ENCODE measurements around the gene NKTR.
A peak's percentile ranks its signal among the peaks of the same experiment; 100 is the strongest.

Gene NKTR

DNA sequence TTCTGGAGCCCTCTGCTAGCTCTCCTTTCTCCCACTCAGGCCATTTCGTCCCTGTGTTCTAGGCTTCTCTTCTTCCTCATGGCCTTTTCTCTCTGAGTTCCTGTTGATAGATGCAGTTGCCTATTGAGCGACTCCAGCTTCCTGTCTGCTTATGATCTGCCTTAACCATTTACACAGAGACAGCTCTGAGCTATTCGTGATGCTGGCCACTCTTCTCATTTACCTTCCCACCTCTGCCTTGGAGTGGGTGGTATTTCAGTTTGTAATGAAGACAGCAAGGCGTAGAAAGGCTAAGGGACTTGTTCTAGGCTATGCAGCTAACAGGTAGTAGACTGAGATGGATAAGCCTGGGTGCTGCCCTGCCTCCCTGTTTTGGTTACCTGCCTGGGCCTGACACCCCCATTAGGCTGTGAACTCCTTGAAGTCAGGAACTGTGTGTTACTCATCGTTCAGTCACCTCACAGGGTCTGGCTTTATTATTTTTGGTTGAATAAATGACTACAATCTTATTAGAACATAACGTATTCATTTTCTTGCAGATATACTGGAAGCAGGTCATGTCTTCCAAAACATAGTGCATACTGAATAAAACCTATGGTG is 40.4 kb downstream of the NKTR start:
- FAIRE-seq (no peak), DNase-seq (ENCODE audit: extremely low spot score, insufficient read length, low read depth) (no peak)

DNA sequence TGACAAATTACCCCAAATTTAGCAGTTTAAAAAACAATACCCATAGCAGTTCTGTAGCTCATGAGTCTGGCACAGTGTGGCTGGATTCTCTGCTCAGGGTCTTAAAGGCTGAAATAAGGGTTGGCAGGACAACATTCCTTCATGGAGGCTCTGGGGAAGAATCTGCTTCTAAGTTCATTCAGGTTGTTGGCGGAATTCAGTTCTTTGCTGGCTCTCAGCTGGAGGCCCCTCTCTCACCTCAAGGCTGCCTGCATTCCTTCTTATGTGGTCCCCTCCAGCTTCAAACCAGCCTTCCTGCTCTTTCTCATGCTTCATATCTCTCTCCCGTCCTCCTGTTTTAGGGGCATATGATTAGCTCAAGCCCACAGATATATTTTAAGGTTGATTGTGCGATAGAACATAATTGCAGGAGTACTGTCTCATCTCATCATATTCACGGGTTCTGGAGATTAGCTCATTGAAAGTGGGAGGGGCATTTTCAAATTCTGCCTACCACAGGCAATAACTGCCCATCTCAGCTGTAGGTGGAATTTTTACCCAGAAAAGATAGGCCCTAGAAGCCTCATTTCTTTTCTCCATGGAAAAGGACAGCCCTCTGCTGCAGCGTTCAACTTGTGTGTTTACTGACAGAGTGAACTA is 47.5 kb downstream of the NKTR start:
- FAIRE-seq (no peak), DNase-seq (ENCODE audit: extremely low spot score, insufficient read length, low read depth) (no peak)

DNA sequence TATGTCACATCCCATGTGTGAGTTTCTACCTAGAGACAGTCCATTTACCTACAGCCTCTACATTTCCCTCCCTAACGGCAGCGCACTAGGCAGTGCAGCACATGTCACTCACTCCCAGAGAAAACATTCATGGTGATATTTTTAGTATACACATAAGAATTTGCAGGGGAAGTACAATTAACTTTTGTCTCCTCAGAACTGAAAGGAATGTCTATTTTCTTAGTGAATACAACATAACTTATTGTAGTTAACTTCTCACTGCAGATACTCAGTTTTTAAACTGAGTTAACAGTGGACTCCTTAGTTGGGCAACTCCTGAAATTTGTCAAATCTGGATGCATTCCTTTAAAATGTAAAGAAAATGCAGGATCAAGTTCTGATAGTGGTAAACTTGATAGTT is 48.5 kb downstream of the NKTR start:
- DNase-seq (ENCODE audit: extremely low spot score, insufficient read length, low read depth) (no peak), FAIRE-seq (no peak)

DNA sequence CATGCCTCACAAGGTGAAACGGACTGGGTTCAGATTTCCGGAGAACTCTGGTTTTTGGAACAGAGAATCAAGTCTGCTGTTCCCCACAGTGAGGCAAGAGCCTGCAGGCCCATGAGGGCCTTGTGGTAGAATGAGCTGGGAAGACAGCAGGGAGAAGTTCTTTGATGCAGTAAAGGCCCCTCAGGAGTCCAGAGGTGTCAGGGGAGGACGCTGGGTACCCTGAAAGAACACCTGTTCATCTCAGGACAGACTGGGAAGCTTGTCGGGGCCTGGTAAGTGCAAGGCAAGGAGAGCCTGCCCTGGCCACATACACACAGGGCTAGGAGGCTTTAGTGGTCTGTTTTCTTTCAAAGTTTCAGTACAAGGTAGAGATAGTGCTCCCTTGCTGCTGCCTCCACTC is 49.3 kb downstream of the NKTR start:
- DNase-seq (ENCODE audit: extremely low spot score, insufficient read length, low read depth) (no peak), FAIRE-seq (no peak)

DNA sequence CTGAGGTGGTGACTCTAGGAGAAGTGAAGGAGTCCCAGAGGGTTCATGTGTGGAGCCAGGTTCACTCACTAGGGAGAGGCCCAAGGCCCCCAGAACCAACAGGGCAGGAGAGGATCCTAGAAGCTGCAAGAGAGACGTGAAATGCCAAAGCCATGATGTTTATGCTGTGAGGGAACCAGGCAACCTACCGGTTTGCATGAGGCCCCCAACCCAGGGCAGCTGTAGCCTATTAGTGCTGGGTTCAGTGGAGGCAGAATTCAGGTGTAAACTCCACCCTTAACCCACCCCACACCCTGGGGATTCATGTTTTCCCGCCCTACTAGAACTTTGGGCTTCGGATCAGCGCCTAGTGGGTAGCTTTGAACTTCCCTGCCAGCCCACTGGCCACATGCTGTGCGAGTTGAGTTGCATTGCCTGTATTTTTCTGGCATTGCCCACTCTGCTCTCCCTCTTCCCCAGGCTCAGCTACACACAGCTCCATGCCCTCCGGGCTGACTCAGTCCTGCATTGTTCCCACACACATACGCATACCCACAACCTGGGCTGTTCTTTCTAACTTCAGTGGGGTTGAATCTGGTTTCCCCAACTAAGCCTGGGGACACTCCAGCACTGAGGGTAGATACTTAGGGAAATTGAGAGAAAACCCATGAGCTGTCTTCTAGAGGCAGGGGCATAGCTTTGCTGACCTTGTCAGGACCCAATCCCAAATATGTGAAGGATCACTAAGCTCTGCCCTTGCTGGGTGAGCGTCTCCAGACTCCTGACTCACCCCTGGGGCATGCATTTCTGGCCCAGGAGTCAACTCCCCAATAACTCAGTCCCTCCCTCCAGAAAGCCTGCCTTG is 51.0 kb downstream of the NKTR start:
- DNase-seq (ENCODE audit: extremely low spot score, insufficient read length, low read depth) (no peak), FAIRE-seq (no peak)

DNA sequence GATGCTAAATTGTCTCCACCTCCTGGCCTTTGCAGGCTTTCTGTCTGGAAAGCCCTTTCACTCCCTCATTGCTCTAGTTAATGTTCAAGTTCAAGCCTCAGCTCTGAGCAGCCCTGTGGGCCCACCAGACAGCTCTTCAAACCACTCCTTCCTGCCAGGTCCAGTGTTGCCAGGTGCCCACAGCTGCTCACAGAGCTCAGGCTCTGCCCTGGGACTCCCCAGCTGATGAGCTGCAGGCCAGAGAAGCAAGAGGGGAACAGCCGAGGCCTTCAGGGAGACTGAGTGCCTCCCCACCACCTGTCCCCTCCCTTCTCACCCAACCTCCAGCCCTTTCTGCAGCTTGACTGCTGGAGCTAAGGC is 51.7 kb downstream of the NKTR start:
- no peak for FAIRE-seq

DNA sequence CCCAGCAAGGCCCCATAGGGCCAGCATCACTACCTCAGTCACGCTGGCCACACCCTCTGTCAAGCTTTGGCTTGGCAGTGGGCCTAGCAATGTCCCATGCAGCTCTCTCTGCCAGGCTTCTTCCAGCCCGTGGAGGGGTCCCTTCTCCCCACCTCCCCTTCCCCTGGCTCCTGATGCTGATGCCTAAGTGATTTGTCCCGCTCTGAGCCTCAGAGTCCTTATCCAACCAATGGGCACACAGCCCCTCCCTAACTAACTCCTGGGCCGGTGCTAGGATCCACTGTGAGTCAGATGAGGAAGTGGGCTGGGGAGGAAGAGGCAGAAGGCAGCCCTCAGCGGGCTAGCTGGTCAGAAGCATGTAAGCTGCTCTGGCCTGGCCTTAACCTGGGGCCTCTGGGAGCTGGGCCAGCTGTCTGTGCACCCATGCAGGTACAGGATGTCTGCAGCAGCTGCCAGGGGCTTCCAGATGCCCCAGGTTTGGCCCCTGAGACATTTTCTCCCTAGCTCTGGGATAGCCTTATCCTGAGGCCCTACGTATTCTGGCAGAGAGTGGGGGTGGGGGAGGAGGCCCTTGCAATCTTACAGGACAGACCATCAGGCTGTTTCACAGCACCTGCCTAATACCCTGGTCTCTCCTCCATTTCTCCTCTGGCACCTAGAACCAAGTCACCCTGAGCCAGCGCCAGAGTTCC is 52.3 kb downstream of the NKTR start:
- FAIRE-seq (peak; percentile 95), DNase-seq (ENCODE audit: extremely low spot score, insufficient read length, low read depth) (no peak)

More for the DNA sequence above, 51.7 kb downstream of the NKTR start:
- DNase-seq (ENCODE audit: extremely low spot score, insufficient read length, low read depth) = no peak

DNA sequence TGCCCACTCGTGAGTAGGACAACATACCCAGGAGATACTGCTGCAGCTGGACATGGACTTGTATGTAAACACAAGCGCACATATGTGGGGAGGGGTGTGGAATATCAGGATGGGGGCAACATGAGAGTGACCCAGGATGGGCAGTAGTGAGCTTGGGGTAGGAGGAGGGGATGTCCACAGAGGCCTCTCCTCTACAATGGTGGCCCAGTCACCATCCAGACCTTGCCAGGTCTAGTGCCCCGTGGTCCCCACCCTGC is 52.7 kb downstream of the NKTR start:
- FAIRE-seq = no peak
- DNase-seq (ENCODE audit: extremely low spot score, insufficient read length, low read depth) = no peak

DNA sequence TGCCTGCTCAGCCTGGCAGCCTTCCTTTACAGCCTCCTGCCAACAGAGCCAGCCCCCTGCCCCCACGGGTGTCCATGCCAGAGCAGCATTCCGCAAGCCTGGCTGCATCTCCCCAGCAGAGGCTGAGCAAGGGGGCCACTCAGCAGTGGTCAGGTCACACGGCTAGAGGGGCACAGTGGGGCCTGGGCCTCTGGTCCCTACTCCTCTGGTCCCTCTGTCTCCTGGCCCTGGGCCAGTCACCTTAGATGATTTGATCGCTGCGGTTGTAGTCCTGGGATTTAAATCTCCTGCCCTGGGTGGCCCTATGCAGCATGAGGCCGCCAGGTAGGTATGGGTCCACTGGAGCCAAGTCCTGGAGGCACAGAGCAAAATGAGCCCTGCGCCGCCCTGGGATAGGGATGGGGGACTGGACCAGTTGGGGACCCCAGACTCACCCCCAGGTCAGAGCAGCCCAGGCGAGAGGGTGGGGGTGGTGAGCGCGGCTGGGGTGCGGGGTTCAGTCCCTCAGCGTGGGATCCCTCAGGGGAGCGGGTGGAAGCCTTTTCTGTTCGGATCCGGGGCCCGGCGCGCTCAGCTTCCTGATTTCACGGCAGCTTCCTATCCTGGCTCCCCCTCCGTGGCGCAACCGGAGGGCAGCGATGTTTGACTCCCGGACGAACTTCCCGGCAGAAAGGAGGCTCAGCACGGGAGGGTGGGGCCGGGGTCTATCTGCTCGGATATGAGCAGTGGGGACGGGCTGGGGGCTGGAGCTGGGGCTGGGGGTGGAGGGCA is 53.3 kb downstream of the NKTR start, which contains the start of gene ZBTB47:
ZBTB47 (plus strand) TSS at position 138 of the 771 bp plus-strand sequence. CDS start 4,659 bp downstream, outside the sequence.
- DNase-seq (ENCODE audit: extremely low spot score, insufficient read length, low read depth) (no peak), FAIRE-seq (no peak)

DNA sequence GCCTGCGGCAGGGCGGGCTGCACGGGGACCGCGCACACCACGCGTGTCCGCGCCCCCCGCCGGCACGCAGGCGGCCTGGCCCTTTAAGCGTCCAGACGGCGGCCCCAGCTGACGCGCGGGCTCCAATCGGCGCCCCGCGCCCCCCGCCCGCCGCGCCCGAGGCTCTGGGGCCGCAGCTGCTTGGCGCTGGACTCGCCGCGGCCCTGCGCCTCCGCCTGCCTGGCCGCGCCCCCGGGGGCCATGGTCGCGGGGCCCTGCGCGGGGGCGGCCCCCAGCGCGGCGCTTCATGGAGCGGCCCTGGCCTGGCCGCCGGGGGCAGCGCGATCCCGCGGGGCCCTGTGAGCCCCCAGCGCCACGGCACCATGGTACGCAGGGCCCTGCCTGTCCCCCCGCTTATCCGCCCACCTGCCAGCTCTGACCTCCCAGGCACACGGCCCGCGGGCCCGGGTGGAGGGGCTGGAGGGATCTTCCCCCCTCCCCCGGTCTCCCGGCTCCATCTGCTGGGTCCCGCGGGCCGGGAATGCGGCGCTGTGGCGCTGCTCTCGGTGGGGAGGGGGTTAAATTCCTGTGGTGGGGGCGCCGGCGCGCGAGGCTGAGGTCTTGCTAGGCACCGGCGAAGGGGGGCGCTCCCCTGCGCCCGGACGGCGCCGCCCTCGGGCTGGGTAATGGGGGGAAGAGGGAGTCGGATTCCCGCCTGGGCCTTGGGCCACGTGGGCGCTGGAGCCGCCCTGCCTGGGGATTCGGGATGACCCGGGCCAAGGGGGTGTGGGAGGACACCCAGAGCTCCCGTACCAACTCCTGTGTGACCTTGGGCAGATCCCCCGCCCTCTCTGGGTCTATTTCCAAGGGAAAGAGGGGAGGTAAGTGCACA is 54.1 kb downstream of the NKTR start:
- no peak for FAIRE-seq
- no peak for DNase-seq (ENCODE audit: extremely low spot score, insufficient read length, low read depth)

DNA sequence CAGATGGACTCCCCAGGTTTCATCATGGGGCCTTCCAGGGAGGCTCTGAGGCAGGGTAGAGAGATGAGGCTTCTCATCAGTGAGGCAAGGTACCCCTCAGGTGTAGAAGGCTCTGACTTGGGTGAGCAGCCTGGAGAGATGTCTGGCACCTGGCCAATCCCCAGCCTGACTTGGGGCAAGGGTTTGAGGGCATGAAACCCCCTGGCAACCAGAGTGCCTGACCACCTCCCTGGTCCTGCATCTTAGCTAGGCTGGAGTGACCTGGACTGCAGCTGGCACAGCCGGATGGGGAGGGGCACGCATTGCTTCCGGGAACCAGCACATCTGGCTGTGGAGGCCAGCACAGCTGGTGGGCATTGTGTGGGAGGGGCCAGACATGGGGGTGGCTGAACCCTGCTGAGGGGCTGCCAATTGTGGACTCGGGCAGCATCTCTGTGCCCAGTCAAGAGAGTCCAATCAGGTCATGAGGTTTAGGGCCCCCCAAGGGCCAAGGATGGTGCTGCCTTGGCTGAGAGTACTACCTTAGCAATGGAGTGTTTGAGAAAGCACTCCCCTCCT is 54.9 kb downstream of the NKTR start:
- FAIRE-seq (no peak), DNase-seq (ENCODE audit: extremely low spot score, insufficient read length, low read depth) (no peak)

DNA sequence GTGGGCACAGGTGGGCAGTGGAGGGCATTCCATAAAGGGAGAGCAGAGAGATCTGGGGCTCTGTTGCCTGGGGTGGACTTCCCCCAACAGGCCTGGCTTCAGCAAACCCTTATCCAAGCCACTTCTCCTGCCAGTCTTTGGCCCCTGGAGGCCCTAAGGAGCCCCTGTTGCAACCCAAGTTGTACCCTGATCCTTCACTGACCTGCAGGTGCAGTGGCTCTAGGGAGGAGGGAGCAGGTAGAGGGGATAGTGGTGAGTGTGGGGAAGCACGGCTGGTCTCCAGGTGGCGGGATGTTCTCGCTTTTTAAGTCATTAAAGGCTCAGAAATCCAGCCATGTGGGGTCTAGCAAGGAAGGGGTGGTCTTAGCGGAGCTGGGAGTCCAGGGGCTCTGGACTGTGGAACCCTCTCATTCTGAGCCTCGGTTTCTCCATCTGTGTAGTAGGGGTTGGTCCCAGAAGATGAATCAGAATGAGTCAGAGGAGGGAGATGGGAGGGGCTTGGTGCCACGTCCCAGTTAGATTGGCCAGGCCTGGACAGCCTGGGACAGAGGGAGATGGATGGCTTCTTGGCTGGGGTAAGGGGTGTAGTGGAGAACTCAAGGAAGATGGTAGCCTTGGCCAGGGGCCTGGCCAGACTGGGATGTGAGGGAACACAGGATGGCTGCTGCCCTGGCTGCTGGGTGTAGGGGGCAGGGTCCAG is 55.6 kb downstream of the NKTR start:
- DNase-seq (ENCODE audit: extremely low spot score, insufficient read length, low read depth) (no peak), FAIRE-seq (no peak)

DNA sequence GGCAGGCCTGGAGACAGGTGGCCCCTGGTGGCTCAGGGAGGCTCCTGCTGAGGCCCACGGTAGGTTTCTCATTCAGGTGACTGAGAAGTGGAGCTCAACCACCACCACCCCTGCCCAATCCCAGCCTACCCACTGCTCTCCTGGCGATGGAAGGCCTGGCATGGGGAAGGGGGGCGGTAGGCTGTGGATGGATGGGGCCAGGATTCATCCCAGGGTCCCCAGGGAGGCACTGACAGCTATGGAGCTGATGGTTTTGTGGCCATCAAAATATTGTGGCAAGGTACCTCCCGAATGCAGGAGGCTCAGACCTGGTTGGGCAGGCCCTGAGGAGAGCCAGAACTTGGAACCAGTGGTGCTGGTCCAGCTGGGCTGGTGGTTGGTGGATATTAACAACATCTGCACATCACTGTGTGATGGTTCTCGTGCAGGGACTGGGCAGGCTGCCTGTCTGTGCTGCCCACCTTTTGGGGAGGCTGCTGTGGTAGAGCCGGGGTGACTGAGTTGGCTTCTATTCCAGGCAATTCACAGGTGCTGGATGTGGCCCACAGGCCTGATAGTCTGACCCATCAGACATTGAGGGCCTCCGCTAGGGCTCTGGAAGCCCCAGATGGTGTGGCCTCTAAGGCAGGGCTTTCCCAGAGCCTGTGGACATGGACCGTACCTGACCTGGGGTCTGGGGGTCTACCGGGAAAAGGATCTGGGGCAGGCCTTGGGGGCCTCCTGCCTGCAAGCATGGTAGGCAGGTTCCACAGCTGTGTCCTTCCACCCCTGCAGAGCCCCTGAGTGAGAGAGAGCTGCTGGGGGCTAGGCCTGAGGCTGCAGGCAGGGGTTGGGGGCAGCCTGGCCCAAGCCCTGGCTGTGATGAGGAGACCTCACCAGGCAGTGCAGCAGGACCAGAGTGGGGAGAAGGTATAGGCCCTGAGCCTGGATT is 56.5 kb downstream of the NKTR start:
- FAIRE-seq = no peak
- no peak for DNase-seq (ENCODE audit: extremely low spot score, insufficient read length, low read depth)

DNA sequence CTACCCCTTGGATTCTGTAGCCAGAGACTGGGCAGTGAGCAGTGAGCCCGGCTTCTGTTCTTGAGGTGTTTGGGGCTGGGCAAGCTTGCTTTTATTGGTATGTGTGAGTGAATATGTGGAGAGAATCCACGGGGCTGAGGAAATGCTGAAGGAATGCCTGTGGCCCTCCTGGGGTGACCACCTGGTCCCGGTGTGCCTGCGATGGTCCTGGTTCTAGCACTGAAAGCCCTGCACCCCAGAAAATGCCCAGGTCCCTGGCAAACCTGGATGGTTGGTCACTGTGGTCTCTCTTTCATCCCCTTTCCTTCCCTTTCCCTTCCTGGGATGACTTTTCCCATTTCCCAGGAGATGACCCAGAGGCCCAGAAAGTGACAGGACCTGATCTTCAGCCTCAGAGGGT is 57.2 kb downstream of the NKTR start:
- FAIRE-seq = no peak
- no peak for DNase-seq (ENCODE audit: extremely low spot score, insufficient read length, low read depth)

DNA sequence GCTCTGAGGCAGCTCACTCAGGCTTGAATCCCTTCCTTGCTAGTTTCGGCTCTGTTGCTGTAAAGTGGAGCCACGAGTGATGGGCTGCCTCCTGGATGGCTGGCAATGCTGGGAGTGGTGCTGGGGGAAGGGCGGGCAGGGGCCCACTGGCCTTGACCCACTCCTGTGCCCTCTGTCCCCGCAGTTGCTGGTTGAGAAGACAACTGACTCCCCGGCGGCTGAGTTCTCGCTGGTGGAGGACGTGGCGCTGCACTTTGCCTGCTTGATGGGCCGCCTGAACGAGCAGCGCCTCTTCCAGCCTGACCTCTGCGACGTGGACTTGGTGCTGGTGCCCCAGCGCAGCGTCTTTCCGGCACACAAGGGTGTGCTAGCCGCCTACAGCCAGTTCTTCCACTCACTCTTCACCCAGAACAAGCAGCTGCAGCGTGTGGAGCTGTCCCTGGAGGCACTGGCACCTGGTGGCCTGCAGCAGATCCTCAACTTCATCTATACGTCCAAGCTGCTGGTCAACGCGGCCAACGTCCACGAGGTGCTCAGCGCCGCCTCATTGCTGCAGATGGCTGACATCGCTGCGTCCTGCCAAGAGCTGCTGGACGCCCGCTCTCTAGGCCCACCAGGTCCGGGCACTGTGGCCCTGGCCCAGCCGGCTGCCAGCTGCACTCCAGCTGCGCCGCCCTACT is 57.7 kb downstream of the NKTR start:
- FAIRE-seq = no peak
- no peak for DNase-seq (ENCODE audit: extremely low spot score, insufficient read length, low read depth)

DNA sequence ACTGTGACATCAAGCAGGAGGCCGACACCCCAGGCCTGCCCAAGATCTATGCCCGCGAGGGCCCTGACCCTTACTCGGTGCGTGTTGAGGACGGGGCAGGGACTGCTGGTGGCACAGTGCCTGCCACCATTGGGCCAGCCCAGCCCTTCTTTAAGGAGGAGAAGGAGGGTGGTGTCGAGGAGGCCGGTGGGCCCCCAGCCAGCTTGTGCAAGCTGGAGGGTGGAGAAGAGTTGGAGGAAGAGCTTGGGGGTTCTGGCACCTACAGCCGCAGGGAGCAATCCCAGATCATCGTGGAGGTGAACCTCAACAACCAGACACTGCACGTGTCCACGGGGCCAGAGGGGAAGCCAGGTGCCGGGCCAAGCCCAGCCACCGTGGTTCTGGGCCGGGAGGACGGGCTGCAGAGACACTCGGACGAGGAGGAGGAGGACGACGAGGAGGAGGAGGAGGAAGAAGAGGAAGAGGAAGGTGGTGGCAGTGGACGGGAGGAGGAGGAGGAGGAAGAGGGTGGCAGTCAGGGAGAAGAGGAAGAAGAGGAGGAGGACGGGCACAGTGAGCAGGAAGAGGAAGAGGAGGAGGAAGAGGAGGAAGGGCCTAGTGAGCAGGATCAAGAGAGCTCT is 58.4 kb downstream of the NKTR start:
- FAIRE-seq = no peak
- DNase-seq (ENCODE audit: extremely low spot score, insufficient read length, low read depth) = no peak
